Parathyroid adenoma (tissue), 2 donors: ENCODE results near the gene EXOSC2.

Source experiments
- H2AFZ ChIP-seq: fragments of 300-600 bp; sonication (generic); one replicate; pipeline ENCODE4 v1.7.0; 2017; ENCODE audit warnings: antibody characterized with exemption, mild to moderate bottlenecking
- H3K27ac ChIP-seq: fragments of 300-600 bp; sonication (generic); one replicate; pipeline ENCODE4 v1.7.0; 2017
- H3K27me3 ChIP-seq: fragments of 300-600 bp; sonication (generic); one replicate; pipeline ENCODE4 v1.7.0; 2017; ENCODE audit warnings: low read length; ENCODE audit not compliant: control insufficient read depth, insufficient read depth
- H3K36me3 ChIP-seq: fragments of 300-600 bp; sonication (generic); one replicate; pipeline ENCODE4 v1.7.0; 2017; ENCODE audit warnings: low read length; ENCODE audit not compliant: control insufficient read depth, insufficient read depth
- H3K4me1 ChIP-seq: fragments of 300-600 bp; sonication (generic); one replicate; pipeline ENCODE4 v1.7.0; 2017; ENCODE audit warnings: control low read depth
- H3K4me2 ChIP-seq: fragments of 300-600 bp; sonication (generic); one replicate; pipeline ENCODE4 v1.7.0; 2017; ENCODE audit warnings: low read length
- H3K4me3 ChIP-seq: fragments of 300-600 bp; sonication (generic); one replicate; pipeline ENCODE4 v1.7.0; 2017; ENCODE audit warnings: low read depth, low read length
- H3K79me2 ChIP-seq: fragments of 300-600 bp; sonication (generic); one replicate; pipeline ENCODE4 v1.7.0; 2017; ENCODE audit warnings: control low read depth
- H3K9ac ChIP-seq: fragments of 300-600 bp; sonication (generic); one replicate; pipeline ENCODE4 v1.7.0; 2017; ENCODE audit warnings: mild to moderate bottlenecking
- H3K9me3 ChIP-seq: fragments of 300-600 bp; sonication (generic); one replicate; pipeline ENCODE4 v1.7.0; 2017; ENCODE audit warnings: low read length; ENCODE audit not compliant: control insufficient read depth
- TF ChIP-seq, protein P1 (sequence below): fragments of 300-600 bp; sonication (generic); IDR thresholded peaks from one replicate; pipeline ENCODE4 v1.7.0; 2017; ENCODE audit warnings: antibody characterized with exemption, mild to moderate bottlenecking
- donor health status: primary hyperparathyroidism.

The EXOSC2 gene

DNA sequence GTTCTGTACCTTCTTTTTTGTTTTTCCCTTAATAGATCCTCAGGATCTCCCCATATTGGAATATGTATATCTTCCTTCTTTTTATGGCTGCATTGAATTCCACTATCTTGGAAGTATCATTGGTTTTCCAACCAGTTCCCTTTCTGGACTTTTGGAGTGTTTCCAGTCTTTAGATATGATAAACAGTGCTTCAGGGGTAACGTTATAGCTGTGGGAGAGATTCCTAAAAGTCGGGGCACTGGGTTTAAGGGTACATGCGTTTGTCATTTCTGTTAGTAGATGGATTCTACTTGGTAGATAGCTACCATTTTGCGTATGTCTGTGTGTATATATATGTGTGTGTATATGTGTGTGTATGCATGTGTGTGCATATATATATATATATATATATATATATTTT, 42.0 kb downstream of the EXOSC2 start:
- no peaks in the 10 kb centered on the region for H3K36me3 ChIP-seq
- no peak overlapping the region for H3K4me2 ChIP-seq
- H3K27ac ChIP-seq, result no peak overlapping the region
- H3K4me3 ChIP-seq, result no peak overlapping the region
- H3K79me2 ChIP-seq, result peaks cover 19% of the 10 kb centered on the region
- peaks cover 3% of the 10 kb centered on the region for H3K4me1 ChIP-seq
- H2AFZ ChIP-seq, result no peak overlapping the region
- H3K9me3 ChIP-seq, result no peaks in the 10 kb centered on the region
- TF ChIP-seq, protein P1, sequence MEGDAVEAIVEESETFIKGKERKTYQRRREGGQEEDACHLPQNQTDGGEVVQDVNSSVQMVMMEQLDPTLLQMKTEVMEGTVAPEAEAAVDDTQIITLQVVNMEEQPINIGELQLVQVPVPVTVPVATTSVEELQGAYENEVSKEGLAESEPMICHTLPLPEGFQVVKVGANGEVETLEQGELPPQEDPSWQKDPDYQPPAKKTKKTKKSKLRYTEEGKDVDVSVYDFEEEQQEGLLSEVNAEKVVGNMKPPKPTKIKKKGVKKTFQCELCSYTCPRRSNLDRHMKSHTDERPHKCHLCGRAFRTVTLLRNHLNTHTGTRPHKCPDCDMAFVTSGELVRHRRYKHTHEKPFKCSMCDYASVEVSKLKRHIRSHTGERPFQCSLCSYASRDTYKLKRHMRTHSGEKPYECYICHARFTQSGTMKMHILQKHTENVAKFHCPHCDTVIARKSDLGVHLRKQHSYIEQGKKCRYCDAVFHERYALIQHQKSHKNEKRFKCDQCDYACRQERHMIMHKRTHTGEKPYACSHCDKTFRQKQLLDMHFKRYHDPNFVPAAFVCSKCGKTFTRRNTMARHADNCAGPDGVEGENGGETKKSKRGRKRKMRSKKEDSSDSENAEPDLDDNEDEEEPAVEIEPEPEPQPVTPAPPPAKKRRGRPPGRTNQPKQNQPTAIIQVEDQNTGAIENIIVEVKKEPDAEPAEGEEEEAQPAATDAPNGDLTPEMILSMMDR, result no peak
- no peak overlapping the region for H3K9ac ChIP-seq
- no peaks in the 10 kb centered on the region for H3K27me3 ChIP-seq

DNA sequence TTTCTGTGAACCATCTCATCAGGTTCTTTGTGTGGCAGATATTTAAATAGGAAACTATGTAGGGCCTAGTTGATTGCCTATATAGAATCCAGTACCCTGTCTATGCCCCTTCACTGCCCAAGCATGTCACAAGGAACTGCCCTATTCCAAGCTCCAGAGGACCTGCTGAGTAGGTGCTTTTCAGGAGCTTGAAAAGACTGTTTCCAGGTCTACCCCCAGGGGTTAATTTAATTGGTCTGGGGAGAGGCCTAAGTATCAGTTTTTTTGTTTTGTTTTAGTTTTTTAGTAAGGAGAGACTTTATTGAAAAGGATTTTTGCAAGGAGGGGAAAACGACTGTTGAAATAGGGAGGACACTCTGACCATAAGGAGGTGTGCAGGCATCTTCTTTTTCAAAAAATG, 43.3 kb downstream of the EXOSC2 start:
- no peak overlapping the region for H3K4me3 ChIP-seq
- H3K36me3 ChIP-seq, result no peaks in the 10 kb centered on the region
- H3K27ac ChIP-seq, result no peak overlapping the region
- H2AFZ ChIP-seq, result no peak overlapping the region
- H3K27me3 ChIP-seq, result no peaks in the 10 kb centered on the region
- no peak overlapping the region for H3K9ac ChIP-seq
- H3K9me3 ChIP-seq, result no peaks in the 10 kb centered on the region
- no peak overlapping the region for H3K4me2 ChIP-seq
- H3K4me1 ChIP-seq, result peaks cover 3% of the 10 kb centered on the region
- H3K79me2 ChIP-seq, result peaks cover 25% of the 10 kb centered on the region
- TF ChIP-seq, protein P1, result no peak

DNA sequence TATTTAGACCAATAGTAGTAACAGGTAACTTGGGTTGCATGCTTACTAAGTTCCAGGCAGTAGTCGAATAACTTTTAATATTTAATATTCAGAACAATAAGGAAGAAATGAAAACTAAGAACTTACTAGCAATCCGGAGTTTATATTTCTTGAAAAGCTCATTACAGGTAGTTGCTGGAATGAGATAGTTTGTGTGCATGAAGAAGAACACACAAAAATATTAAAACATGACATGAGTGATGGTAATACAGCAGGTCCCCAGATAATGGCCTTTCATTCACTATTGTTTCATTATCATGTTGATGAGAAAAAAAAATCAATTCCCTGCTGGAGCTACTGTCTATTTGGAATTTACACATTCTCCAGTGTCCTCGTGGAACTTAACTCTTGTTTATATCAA, 44.7 kb downstream of the EXOSC2 start:
- Histone ChIP-seq H3K4me3 (no peak overlapping the region), H3K9ac (no peak overlapping the region), H3K4me2 (no peak overlapping the region), H3K27me3 (no peaks in the 10 kb centered on the region), H3K27ac (no peak overlapping the region), H3K9me3 (no peaks in the 10 kb centered on the region), H2AFZ (no peak overlapping the region), H3K79me2 (peaks cover 33% of the 10 kb centered on the region), H3K36me3 (no peaks in the 10 kb centered on the region), H3K4me1 (no peaks in the 10 kb centered on the region)
- TF ChIP-seq, protein P1, result no peak

DNA sequence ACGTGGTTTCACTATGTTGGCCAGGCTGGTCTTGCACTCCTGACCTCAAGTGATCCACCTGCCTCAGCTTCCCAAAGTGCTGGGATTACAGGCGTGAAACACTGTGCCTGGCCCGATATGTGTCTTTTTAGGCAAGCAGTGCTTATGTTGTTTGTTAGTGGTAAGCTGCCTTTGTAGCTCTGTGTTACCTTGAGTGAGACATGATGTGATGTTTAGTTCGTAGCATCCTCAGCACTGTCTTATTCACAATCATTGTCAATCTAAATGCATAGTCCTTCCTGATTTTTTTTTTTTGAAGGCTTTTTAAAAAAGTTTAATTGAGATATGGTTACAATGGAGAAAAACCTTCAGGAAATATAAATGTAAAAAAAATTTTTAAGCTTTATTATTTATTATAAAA, 45.5 kb downstream of the EXOSC2 start:
- no peak overlapping the region for H3K27ac ChIP-seq
- no peak overlapping the region for H3K4me3 ChIP-seq
- H3K4me2 ChIP-seq, result no peak overlapping the region
- no peaks in the 10 kb centered on the region for H3K27me3 ChIP-seq
- no peaks in the 10 kb centered on the region for H3K36me3 ChIP-seq
- H3K79me2 ChIP-seq, result peaks cover 38% of the 10 kb centered on the region
- no peak overlapping the region for H2AFZ ChIP-seq
- H3K4me1 ChIP-seq, result no peaks in the 10 kb centered on the region
- H3K9me3 ChIP-seq, result no peaks in the 10 kb centered on the region
- TF ChIP-seq, protein P1, result no peak
- H3K9ac ChIP-seq, result no peak overlapping the region

DNA sequence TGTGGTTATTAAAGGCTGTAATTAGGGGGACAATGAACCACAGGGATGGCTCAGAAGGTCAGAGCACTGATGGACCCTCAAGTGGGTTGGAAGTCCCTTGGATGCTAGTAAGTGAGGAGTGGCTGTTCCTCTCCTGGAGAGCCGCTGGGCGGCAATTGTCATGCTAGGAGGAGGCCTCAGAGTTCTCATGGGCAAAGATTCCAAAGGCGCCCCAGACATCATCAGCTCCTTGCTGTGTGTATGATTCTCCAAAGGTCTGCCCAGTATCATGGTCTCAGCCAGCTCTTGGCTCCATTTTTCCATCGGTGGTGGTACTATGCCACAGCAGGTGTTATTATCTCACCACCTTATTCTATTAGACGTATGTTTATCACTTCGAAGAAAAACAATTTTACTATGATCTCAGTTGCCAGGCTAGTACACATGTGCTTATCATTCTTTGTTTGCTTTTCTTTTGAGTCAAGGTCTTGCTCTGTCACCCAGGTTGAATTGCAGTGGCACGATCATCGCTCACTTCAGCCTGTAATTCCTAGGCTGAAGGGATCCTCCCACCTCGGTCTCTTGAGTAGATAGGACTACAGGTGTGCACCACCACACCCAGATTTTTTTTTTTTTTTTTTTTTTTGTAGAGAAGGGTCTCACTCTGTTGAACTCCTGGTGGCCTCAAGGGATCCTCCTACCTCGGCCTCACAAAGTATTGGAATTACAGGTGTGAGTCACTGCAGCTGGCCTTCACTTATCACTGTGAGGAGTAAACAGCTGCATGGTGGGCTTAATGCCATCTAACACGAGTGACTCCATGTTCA, 46.8 kb downstream of the EXOSC2 start:
- Histone ChIP-seq H3K9ac (no peak overlapping the region), H3K27ac (no peak overlapping the region), H3K36me3 (no peaks in the 10 kb centered on the region), H2AFZ (no peak overlapping the region), H3K4me3 (no peak overlapping the region), H3K79me2 (peaks cover 38% of the 10 kb centered on the region), H3K27me3 (no peaks in the 10 kb centered on the region), H3K9me3 (no peaks in the 10 kb centered on the region), H3K4me2 (no peak overlapping the region), H3K4me1 (no peaks in the 10 kb centered on the region)
- TF ChIP-seq, protein P1, result no peak
